GM18870 (cell line): ENCODE results near the gene TMEM38A.
A peak's percentile ranks its signal among the peaks of the same experiment; 100 is the strongest.

Source experiments
- ATAC-seq: cut with Tn5 transposase; IDR thresholded peaks from one replicate; pipeline ENCODE4 v1.9.1; 2021; ENCODE audit warnings: moderate library complexity; ENCODE audit not compliant: unreplicated experiment

Gene TMEM38A

GRCh38 chr19:16660763-16661479 is at the start of gene TMEM38A:
Gene TMEM38A, plus strand, starts transcription at chr19:16661139. Its CDS starts 79 bp downstream, at chr19:16661218.
- ATAC-seq, result no peak

GRCh38 chr19:16612636-16613035 is 48.3 kb upstream of the TMEM38A start:
- no peak for ATAC-seq

GRCh38 chr19:16613841-16614240 is 47.1 kb upstream of the TMEM38A start:
- no peak for ATAC-seq

GRCh38 chr19:16614941-16615340 is 46.0 kb upstream of the TMEM38A start:
- ATAC-seq, result no peak

GRCh38 chr19:16615808-16616207 is 45.1 kb upstream of the TMEM38A start:
- ATAC-seq, result no peak

GRCh38 chr19:16618248-16618647 is 42.7 kb upstream of the TMEM38A start:
- ATAC-seq, result no peak

- no peak for ATAC-seq
These were observed 41.5 kb upstream of the TMEM38A start for GRCh38 chr19:16619457-16619856.

- ATAC-seq, result no peak
These were observed 40.9 kb upstream of the TMEM38A start for GRCh38 chr19:16620018-16620417.

GRCh38 chr19:16620584-16620983 is 40.4 kb upstream of the TMEM38A start:
- no peak for ATAC-seq

GRCh38 chr19:16621165-16621800 is 39.7 kb upstream of the TMEM38A start:
- no peak for ATAC-seq

GRCh38 chr19:16623066-16623465 is 37.9 kb upstream of the TMEM38A start:
- ATAC-seq, result no peak

- no peak for ATAC-seq
These were observed 37.4 kb upstream of the TMEM38A start for GRCh38 chr19:16623576-16623975.

- no peak for ATAC-seq
These were observed 36.7 kb upstream of the TMEM38A start for GRCh38 chr19:16624236-16624635.

- no peak for ATAC-seq
These were observed 35.6 kb upstream of the TMEM38A start for GRCh38 chr19:16625163-16625958.

- ATAC-seq, result no peak
These were observed 34.1 kb upstream of the TMEM38A start for GRCh38 chr19:16626796-16627192.

GRCh38 chr19:16627193-16627927 is 33.6 kb upstream of the TMEM38A start:
- ATAC-seq, result no peak

- no peak for ATAC-seq
These were observed 33.1 kb upstream of the TMEM38A start for GRCh38 chr19:16627928-16628182.

- peak; percentile 56 for ATAC-seq
These were observed 32.6 kb upstream of the TMEM38A start, which contains the start of gene MED26 for GRCh38 chr19:16628183-16628983. Gene MED26, minus strand, starts transcription at chr19:16628204. Its CDS starts 261 bp downstream, at chr19:16627943.

- ATAC-seq, result no peak
These were observed 31.8 kb upstream of the TMEM38A start for GRCh38 chr19:16628984-16629691.

- no peak for ATAC-seq
These were observed 29.5 kb upstream of the TMEM38A start for GRCh38 chr19:16631465-16631864.
